NCI-H524 treated with DMSO at 0.1 percent for 48 hours (cell line): Measurements from ENCODE around the gene PPP2R2B.
"Not testable (repeated sequence)": the region's sequence is repeated elsewhere in the genome, so short reads cannot be mapped to it uniquely, and the experiment has no call there.

ENCODE experiments used
- DNase-seq: peaks from one replicate; lab custom pipeline; 2025; lab: John Stamatoyannopoulos, UW

PPP2R2B gene

DNA sequence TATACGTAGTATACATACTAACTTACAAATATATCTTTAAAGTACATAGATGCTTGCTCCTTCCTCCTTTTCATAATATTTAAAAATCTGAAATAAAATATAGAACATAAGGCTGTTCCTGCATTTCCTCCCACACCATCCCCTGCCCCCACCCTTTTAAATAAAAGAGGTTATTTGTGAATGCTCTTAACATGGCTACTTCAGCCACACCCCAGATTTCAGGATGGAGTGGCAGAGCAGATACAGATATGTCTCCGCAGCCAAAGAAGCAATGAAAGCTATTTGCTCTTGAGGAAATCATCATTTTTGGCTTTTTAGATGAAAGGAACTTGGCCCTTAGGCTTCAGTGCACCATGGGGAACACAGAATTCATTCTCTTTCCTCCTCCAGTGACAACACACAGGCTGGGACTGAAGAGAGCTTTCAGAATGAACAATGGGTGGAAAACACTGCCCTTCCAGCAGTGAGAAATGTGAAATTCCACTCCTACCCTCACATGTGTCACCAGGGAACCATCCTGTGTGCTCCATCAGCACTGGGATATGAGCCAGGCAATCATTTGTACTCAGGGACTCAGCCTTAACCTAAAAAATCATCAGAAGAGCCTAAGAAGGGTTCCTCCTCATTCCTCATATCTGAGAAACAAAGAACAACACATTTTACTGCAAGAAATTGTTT lies 134.3 kb downstream of the PPP2R2B start:
- DNase-seq: no peak

- DNase-seq: no peak
Observed at GRCh38 chr5:146734936-146735577, 143.5 kb downstream of the PPP2R2B start.

GRCh38 chr5:146732962-146733361 lies 145.6 kb downstream of the PPP2R2B start:
- no peak for DNase-seq

DNA sequence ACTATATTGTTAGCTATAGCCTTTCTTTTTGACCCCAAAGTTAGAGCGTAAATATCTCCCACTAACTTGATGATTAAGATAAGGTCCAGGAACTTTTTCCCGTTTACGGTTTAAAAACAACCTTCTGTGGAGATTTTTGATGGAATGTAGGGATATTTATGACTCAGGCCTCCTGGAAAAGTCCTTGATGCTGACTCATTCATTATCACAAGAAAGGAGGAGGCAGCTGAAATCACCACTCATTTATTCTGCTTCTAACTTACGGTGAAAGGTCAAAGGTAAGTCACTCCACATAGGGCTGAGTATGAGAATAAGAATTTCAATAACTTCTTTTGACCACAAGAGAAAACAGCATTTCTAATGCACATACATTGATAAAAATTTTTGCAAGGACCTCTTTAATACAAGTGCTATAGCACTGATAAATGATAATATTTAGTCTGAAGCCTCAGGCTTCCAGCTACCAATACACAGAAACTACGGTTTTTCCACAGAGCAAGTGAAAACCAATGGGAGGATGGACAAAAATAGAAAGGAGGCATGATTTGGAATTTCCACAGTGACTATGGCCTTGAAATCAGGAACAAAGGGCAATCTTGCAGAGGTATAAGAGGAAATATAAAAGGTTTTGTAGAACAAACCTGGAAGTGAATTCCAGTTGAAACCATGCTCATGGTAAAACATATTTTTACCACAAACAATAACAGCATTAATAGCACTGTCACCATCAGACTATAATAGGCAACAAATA lies 146.5 kb downstream of the PPP2R2B start:
- DNase-seq: no peak

DNA sequence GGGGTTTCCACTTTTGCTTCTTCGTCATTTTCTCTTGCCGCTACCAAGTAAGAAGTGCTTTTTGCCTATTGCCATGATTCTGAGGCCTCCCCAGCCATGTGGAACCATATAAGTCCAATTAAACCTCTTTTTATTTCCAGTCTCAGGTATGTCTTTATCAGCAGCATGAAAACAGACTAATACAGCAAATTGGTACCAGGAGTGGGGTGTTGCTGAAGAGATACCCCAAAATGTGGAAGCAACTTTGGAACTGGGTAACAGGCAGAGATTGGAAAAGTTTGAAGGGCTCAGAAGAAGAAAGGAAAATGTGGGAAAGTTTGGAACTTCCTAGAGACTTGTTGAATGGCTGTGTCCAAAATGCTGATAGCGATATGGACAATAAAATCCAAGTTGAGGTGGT lies 149.8 kb downstream of the PPP2R2B start:
- DNase-seq: not testable (repeated sequence)

DNA sequence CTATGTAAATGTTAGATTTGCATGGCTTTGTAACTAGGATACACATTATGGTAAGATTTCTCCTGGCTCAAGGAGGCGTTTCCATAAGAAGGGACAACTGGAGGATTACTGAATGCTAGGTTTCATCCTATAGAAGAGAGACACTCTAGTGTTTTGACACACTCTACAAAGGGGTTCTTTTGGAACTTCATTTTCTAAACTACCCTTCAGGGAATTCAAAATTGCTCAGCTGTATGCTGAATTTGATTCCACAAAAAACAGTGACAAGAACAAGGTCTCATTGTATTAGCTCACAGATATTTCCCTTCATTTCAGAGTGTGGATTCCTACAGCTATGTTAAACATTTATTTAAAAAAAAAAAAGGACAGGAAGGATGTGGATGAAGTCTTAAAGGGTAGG lies 151.7 kb downstream of the PPP2R2B start:
- DNase-seq: no peak

DNA sequence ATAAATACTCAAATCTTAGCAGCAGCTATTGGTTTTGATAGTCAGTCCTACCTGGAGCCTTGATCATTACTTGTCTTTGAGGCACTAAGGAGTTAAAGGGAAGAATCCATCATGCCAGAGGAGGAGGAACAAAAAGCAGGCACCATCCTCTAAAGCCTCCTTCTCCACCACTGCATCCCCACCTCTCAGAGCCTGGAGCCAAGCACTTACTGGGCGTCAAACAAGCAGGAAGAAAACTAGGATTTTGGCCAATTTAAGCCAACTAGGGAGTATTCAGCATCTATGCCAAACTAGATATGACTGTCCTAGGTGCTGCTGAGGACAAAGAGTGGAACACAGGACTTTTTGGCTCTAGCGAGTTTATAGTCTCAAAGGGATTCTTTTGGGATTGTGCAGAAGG lies 152.5 kb downstream of the PPP2R2B start:
- no peak for DNase-seq

DNA sequence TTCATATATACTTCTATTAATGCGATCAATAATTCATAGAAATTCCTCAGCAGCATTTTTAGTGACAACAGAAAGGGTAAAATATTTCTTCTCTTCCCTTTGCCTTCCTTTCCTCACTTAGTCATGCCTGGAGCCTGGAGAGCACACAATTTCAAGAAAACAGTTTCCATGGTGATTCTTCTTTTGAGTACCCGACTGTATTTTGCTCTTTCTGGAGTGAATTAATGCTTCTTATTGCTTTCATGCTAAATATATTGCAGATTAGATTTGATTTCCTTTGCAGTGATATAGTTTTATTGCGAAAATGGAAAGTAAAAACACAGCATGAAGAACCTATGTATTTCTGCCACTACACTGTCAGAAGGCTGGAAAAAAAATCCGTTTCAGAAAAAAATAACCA lies 153.5 kb downstream of the PPP2R2B start:
- no peak for DNase-seq

- DNase-seq: no peak
Observed at GRCh38 chr5:146722361-146722779, 156.2 kb downstream of the PPP2R2B start.

DNA sequence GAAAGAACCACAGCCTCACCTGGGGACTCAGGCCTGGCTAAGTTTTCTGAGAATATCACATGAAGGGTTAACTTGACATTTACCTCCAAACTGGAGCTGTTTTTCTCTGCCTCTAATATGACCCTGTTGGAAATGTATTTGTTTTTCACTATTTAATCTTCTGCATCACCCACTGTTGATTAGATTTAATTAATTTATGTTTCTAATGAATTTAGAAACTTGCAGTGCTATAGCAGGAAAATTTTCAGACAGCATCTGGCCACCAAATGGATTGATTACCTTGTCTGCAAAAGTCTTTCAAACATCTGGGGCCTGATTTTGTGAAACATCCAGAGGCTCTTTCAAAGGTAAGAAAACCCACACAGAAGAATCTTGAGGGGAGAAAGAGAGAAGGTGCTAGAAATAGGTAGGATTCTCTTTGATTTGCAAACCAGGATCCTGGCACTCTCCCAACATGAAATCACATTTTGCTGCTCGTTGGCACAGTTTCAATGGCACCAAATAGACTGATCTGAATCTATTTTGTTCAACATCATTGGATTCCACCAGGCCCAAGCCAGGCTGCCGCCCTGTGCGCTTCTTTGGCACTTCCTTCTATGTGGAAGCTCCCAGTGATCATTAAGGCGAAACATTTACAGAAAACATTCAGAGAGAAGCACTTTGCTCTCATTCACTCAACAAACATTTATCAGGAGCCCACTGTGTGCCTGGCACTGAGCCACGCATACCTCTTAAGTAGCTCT lies 157.3 kb downstream of the PPP2R2B start:
- DNase-seq: no peak

- no peak for DNase-seq
Observed at GRCh38 chr5:146720107-146720506, 158.4 kb downstream of the PPP2R2B start.

DNA sequence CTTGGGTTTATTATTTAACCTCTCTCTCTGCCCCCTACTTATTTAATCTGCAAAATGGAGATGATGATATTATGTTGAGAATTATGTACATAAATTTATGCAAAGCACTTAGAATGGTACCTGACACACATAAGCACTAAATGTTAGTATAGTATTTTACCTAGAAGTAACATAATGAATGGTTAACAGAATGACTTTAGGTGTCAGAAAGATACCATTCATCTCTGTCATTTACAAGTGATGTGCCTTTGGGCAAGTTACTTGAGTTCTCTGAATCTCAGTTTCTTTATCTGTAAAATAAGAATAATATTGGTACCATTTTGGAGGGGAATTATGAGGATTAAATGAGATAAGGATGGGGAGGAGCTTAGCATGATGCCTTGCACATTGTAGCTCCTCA lies 159.4 kb downstream of the PPP2R2B start:
- DNase-seq: no peak

GRCh38 chr5:146718609-146719008 lies 159.9 kb downstream of the PPP2R2B start:
- DNase-seq: no peak

DNA sequence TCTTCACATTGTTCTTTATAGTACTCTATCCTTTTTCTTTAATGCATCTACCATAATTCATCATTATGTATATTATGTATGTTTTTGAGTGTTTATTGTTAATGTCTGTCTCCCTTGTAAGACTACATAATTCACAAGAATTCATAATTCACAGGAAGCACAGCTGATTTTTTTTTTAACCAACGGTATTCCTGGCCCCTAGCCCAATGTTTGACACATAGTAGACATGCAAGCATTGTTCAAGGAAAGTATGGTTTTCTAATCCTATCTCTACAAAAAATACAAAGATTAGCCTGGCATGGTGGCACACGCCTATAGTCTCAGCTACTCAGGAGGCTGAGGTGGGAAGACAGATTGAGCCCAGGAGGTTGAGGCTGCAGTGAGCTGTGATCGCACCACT lies 160.6 kb downstream of the PPP2R2B start:
- DNase-seq: no peak

- DNase-seq: no peak
Observed at GRCh38 chr5:146716636-146717035, 161.9 kb downstream of the PPP2R2B start.

DNA sequence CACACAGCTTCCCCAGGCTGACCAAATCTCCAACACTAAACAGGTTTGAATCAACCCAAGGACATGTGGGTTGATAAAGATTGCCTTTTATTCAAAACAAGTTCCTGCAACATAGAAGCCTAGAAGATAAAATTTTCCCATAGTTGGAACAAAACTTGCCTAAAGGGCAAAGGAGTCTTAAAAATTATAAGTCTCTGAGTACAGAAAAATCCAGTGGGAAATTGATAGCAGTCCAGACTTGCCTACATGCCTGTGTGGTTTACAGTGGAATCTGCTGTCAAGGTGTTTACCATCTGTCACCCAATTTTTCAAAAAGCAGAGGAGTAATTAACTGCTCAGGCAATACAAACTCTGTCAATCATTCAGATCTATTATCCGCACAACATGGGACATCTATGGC lies 168.2 kb downstream of the PPP2R2B start:
- DNase-seq: peak; percentile 64

DNA sequence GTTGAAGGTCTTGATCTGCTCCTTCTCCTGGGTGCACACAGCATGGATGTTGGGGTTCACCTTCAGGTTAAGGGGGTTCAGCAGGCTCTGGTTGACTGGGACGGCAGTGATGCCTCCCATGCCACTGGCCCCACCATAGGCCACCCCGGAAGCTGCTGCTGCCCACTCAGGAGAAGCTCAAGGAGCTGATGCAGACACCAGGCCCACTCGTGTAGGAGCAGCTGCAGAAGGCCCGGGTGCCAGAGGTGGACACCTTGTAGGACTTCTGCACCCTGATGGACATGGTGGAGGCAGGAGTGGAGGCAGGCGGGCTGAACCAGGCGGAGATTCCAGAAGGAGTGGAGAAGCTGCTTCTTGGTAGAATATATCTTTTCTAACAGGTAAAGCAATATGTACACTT lies 171.2 kb downstream of the PPP2R2B start:
- DNase-seq: no peak

DNA sequence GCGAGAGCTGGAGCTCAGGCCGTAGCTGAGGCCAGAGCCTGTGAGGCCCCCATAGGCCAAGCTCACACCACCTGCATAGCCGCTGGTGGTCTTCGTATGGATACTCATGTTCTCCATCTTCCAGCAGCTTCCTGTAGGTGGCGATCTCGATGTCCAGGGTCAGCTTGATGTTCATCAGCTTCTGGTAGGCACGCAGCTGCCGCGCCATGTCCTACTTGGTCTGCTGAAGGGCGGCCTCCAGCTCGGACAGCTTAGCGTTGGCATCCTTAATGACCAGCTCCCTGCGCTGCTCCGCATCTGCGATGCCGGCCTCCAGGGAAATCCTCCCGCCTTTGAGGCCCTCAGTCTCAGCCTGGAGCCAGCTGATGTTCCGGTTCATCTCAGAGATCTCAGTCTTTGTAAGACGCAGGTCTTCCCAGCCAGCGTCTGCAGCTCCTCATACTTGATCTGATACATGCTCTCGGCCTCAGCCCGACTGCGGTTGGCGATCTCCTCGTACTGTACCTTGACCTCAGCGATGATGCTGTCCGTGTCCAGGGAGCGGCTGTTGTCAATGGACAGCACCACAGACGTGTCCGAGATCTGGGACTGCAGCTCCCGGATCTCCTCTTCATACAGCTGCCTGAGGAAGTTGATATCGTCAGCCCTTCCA lies 172.1 kb downstream of the PPP2R2B start:
- no peak for DNase-seq

DNA sequence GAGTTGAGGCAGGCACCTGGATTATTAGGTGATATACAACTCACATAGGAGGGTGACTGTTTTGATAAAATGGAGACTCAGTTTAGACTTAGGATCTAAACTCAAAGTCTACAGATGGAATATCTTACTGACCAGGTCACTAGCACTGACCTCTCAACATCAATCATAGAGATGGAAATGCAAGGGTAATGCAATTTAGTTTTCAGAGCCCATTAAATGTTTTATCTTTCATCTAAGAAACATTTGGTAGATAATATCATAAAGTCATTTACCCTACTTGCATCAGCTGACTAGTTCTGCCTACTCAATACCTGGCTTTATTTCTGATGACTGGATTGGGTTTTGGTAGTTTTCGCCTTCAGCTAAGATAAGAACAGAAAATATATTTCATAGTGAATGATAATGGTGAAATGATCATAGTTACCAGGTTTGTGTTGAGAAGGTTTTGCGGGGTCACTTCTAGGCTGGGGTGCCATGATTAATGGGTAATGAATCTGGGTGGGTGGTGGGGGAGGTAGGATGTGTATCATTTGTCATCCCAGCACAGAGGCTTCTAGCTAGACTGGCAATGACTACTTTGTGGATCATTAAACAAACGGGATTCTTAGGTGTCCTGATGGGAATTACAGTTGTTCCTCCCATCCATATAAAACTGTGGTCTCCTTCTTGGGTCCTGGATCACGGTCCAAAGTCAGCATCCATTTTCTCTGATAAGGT lies 173.4 kb downstream of the PPP2R2B start:
- no peak for DNase-seq

- no peak for DNase-seq
Observed at GRCh38 chr5:146703899-146704298, 174.7 kb downstream of the PPP2R2B start.

DNA sequence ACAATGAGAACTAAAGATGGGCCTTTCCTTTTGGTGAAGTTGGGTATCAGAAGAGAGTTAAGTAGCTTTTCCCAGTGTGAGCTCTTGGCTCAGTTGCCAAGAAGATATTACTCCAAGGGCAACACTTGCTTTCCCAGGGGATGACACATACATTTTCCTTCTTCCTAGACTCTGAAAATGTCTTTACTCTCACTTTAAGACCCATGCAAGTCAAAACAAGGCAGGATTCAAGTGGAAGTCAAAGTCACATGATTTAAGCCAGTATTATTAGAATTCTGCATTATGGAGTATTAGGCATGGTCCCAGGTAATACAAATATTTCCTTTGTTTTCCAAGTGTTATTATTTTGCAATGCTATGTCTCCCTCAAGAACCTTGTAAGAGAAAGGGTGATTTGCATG lies 175.1 kb downstream of the PPP2R2B start:
- DNase-seq: no peak
